CD4-positive, alpha-beta T cell treated with Interleukin-17A for 1 hour (primary cell): ENCODE data around the gene TCP11L2.
"Not testable (repeated sequence)": the region's sequence is repeated elsewhere in the genome, so short reads cannot be mapped to it uniquely, and the experiment has no call there.

Experiments used
- DNase-seq: peaks from one replicate; pipeline ENCODE4 v3.0.0-alpha.2; 2020

Gene TCP11L2

GRCh38 chr12:106345746-106346145, 43.2 kb downstream of the TCP11L2 start:
- peak; percentile 17 for DNase-seq

- no peak for DNase-seq
Measured at GRCh38 chr12:106348411-106348810, 45.9 kb downstream of the TCP11L2 start.

GRCh38 chr12:106353175-106353574, 50.6 kb downstream of the TCP11L2 start:
- no peak for DNase-seq

GRCh38 chr12:106357549-106358395, 55.2 kb downstream of the TCP11L2 start, which contains the start of gene POLR3B:
TSS of gene POLR3B (plus strand) at chr12:106357748. CDS start at chr12:106357880, 132 bp downstream.
- peak; percentile 96 for DNase-seq

GRCh38 chr12:106358396-106359241, 56.1 kb downstream of the TCP11L2 start:
- DNase-seq, result no peak

- no peak for DNase-seq
Measured at GRCh38 chr12:106359646-106360399, 57.3 kb downstream of the TCP11L2 start.

GRCh38 chr12:106360400-106360994, 58.0 kb downstream of the TCP11L2 start:
- DNase-seq, result no peak

GRCh38 chr12:106362971-106363370, 60.4 kb downstream of the TCP11L2 start:
- no peak for DNase-seq

GRCh38 chr12:106364261-106364660, 61.7 kb downstream of the TCP11L2 start:
- no peak for DNase-seq

- no peak for DNase-seq
Measured at GRCh38 chr12:106369624-106370346, 67.3 kb downstream of the TCP11L2 start.

GRCh38 chr12:106378788-106379187, 76.3 kb downstream of the TCP11L2 start:
- DNase-seq, result no peak

GRCh38 chr12:106380954-106381353, 78.4 kb downstream of the TCP11L2 start:
- no peak for DNase-seq

GRCh38 chr12:106381866-106382265, 79.3 kb downstream of the TCP11L2 start:
- not testable (repeated sequence) for DNase-seq

GRCh38 chr12:106386813-106387535, 84.4 kb downstream of the TCP11L2 start:
- DNase-seq, result no peak

GRCh38 chr12:106387848-106388377, 85.4 kb downstream of the TCP11L2 start:
- no peak for DNase-seq

- DNase-seq, result no peak
Measured at GRCh38 chr12:106389151-106389550, 86.6 kb downstream of the TCP11L2 start.

GRCh38 chr12:106392759-106393158, 90.2 kb downstream of the TCP11L2 start:
- DNase-seq, result no peak
